ENCODE results near the gene DUSP12. TPM values are rescaled to one million over a fixed set of nuclear protein-coding genes. Genes with fewer than 3 reads are reported as not detected.
"Not testable (repeated sequence)": the region's sequence is repeated elsewhere in the genome, so short reads cannot be mapped to it uniquely, and the experiment has no call there.

The DUSP12 gene
- total RNA-seq, 1 donor from 2014 or later = 21.8 TPM

DNA sequence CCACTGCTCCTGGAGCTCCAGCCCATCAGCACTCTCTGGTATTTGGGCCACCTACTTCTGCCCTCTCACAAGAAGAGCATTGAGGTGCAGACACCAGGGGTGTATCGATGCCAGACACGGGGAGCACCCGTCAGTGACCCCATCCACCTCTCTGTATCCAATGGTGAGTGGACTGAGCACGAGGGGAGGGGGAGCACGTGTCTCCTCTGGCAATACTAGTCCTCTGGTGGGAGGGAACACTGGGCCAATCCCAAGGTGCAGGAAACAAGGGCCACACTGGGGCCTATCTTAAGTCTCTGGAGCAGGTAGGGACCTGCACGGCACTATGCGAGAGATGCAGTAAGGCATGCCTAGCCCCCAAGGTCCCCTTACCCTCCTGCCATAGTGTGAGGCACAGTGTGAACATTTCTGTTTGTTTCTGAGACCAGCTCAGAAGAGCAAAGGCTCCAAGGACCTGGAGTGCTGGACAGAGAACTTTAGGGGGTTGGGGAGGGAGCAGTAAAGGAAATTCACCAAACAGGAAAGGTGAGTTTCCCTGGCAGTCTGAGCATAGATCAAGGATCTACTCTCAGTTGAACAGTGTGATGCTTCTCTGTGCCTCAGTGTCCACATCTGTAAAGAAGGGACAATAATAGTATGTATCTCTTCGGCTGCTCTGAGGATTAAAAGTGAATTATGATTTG lies 26.0 kb upstream of the DUSP12 start:
- no peak for DNase-seq (ENCODE audit: extremely low spot score, unreplicated experiment)
- Mint-ChIP-seq H3K4me3 (ENCODE audit: unreplicated experiment) (no peak overlapping the region), H3K27me3 (ENCODE audit: unreplicated experiment) (peaks cover 17% of the 10 kb centered on the region), H3K9me3 (ENCODE audit: unreplicated experiment) (no peaks in the 10 kb centered on the region), H3K36me3 (ENCODE audit: unreplicated experiment) (no peaks in the 10 kb centered on the region), H3K4me1 (ENCODE audit: unreplicated experiment) (peaks cover 9% of the 10 kb centered on the region), H3K27ac (ENCODE audit: unreplicated experiment) (no peak overlapping the region)
- TF ChIP-seq, protein P1, sequence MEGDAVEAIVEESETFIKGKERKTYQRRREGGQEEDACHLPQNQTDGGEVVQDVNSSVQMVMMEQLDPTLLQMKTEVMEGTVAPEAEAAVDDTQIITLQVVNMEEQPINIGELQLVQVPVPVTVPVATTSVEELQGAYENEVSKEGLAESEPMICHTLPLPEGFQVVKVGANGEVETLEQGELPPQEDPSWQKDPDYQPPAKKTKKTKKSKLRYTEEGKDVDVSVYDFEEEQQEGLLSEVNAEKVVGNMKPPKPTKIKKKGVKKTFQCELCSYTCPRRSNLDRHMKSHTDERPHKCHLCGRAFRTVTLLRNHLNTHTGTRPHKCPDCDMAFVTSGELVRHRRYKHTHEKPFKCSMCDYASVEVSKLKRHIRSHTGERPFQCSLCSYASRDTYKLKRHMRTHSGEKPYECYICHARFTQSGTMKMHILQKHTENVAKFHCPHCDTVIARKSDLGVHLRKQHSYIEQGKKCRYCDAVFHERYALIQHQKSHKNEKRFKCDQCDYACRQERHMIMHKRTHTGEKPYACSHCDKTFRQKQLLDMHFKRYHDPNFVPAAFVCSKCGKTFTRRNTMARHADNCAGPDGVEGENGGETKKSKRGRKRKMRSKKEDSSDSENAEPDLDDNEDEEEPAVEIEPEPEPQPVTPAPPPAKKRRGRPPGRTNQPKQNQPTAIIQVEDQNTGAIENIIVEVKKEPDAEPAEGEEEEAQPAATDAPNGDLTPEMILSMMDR (IDR thresholded peaks at IDR 0.05) = no peak

DNA sequence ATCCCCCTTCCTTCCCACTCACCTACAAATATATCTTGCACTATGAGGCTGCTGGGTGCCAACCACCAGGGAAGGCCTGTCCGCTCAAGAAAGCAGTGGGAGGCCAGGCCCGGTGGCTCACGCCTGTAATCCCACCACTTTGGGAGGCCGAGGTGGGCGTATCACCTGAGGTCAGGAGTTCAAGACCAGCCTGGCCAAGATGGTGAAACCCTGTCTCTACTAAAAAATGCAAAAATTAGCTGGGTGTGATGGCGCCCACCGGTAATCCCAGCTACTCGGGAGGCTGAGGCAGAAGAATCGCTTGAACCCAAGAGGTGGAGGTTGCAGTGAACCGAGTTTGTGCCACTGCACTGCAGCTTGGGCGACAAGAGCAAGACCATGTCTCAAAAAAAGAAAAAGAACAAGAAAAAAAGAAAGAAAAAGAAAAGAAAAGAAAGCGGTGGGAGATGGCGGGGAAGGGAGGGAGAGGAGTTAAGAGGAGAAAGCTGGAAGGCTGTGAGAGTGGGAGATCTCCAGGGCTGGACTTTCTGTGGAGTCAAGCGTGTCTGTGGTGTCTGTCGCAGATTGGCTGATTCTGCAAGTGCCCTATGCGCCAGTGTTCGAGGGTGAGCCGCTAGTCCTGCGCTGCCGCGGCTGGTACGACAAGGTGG lies 24.2 kb upstream of the DUSP12 start:
- not testable (repeated sequence) for H3K4me1 Mint-ChIP-seq (ENCODE audit: unreplicated experiment)

DNA sequence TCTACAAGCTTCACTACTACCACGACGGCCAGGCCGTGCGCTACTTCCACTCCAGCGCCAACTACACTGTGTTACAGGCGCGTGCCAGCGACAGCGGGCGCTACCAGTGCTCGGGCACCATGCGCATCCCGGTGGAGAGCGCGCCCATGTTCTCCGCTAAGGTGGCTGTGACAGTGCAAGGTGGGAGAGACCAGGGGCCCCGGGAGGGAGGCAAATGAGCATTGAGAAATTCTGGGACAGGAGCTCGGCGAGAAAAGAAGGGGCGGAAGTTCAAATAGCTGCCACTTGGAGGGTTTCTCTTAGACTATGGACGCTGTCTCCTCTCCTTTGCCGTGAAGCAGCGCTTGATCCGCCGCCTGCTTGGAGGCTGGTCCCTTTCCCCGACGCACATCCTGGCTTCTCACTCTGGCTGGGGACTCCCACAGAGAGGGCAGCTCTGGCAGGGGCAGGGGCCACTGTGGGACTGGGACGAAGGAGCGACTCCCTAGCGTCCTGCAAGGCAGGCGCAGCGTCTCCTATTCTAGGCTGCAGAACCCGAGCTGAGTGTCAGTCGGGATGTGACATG lies 23.6 kb upstream of the DUSP12 start:
- TF ChIP-seq, protein P1 (IDR thresholded peaks at IDR 0.05) = peak; percentile 53
- peaks cover 14% of the 10 kb centered on the region for H3K27me3 Mint-ChIP-seq (ENCODE audit: unreplicated experiment)
- H3K9me3 Mint-ChIP-seq (ENCODE audit: unreplicated experiment) = no peaks in the 10 kb centered on the region
- no peaks in the 10 kb centered on the region for H3K36me3 Mint-ChIP-seq (ENCODE audit: unreplicated experiment)
- H3K4me1 Mint-ChIP-seq (ENCODE audit: unreplicated experiment) = peaks cover 9% of the 10 kb centered on the region
- DNase-seq (ENCODE audit: extremely low spot score, unreplicated experiment) = no peak
- H3K27ac Mint-ChIP-seq (ENCODE audit: unreplicated experiment) = peak overlapping the region; percentile 58
- peak overlapping the region; percentile 84 for H3K4me3 Mint-ChIP-seq (ENCODE audit: unreplicated experiment)

More for the DNA sequence above, 24.2 kb upstream of the DUSP12 start:
- not testable (repeated sequence) for DNase-seq (ENCODE audit: extremely low spot score, unreplicated experiment); H3K27ac Mint-ChIP-seq (ENCODE audit: unreplicated experiment); H3K36me3 Mint-ChIP-seq (ENCODE audit: unreplicated experiment); H3K9me3 Mint-ChIP-seq (ENCODE audit: unreplicated experiment)
- H3K4me3 Mint-ChIP-seq (ENCODE audit: unreplicated experiment) = peak overlapping the region; percentile 84
- H3K27me3 Mint-ChIP-seq (ENCODE audit: unreplicated experiment) = peaks cover 12% of the 10 kb centered on the region

DNA sequence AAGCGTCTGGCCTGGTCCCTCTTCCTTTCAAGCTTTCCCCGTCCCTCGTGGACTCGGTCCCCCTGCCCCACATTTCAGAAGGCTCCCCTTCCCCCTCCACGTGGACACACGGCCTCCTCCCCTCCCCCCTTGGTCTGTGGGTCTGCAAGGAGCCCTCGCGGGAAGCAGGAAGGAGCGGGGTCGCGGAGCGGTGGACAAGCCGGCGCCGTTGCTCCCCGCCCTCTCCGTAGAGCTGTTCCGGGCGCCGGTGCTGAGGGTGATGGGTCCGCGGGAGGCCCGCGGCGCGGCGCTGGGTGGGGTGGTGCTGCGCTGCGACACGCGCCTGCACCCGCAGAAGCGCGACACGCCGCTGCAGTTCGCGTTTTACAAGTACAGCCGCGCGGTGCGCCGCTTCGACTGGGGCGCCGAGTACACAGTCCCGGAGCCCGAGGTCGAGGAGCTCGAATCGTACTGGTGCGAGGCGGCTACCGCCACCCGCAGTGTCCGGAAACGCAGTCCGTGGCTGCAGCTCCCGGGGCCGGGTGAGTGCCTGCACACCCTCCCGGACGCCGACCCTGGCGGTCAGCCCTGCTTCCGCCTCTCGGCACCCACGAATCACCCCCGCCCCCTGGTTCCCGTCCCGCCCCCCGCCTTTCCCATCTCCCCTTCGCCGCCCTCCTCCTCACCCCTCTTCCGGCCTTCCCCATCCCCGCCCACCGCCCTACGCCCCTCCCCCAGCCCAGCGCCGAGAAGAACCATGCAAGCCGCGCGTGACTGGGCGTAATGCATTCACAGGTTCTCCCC lies 22.9 kb upstream of the DUSP12 start:
- H3K4me1 Mint-ChIP-seq (ENCODE audit: unreplicated experiment) = peaks cover 9% of the 10 kb centered on the region
- DNase-seq (ENCODE audit: extremely low spot score, unreplicated experiment) = peak; percentile 91
- peak overlapping the region; percentile 58 for H3K27ac Mint-ChIP-seq (ENCODE audit: unreplicated experiment)
- peaks cover 21% of the 10 kb centered on the region for H3K27me3 Mint-ChIP-seq (ENCODE audit: unreplicated experiment)
- no peaks in the 10 kb centered on the region for H3K36me3 Mint-ChIP-seq (ENCODE audit: unreplicated experiment)
- H3K9me3 Mint-ChIP-seq (ENCODE audit: unreplicated experiment) = no peaks in the 10 kb centered on the region
- TF ChIP-seq, protein P1 (IDR thresholded peaks at IDR 0.05) = no peak
- peak overlapping the region; percentile 84 for H3K4me3 Mint-ChIP-seq (ENCODE audit: unreplicated experiment)

DNA sequence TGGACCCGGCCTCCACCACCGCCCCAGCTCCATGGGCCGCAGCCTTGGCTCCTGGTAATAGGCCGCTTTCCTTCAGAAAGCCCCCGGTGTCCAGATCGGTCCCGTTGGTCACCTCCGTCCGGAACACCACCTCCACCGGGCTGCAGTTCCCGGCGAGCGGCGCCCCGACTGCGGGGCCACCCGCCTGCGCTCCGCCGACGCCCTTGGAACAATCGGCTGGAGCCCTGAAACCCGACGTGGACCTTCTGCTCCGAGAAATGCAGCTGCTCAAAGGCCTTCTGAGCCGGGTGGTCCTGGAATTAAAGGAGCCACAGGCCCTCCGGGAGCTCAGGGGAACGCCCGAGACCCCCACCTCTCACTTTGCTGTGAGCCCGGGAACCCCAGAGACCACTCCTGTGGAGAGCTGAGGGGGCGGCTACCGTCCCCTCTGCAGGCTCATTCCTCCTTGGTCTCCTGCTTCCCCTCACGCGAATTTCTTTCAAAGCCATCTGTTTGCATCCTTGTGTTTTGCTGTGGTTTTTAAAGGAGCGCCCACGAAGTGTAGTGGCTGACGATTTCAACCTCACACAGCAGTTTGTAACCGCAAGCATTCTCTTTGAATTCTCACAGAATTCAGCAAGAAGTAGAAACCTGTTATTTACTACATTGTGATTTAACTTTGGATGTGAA lies 22.2 kb upstream of the DUSP12 start:
- peak overlapping the region; percentile 72 for H3K27ac Mint-ChIP-seq (ENCODE audit: unreplicated experiment)
- H3K27me3 Mint-ChIP-seq (ENCODE audit: unreplicated experiment) = peaks cover 24% of the 10 kb centered on the region
- TF ChIP-seq, protein P1 (IDR thresholded peaks at IDR 0.05) = no peak
- H3K4me1 Mint-ChIP-seq (ENCODE audit: unreplicated experiment) = peaks cover 9% of the 10 kb centered on the region
- no peak for DNase-seq (ENCODE audit: extremely low spot score, unreplicated experiment)
- H3K4me3 Mint-ChIP-seq (ENCODE audit: unreplicated experiment) = peak overlapping the region; percentile 84
- H3K36me3 Mint-ChIP-seq (ENCODE audit: unreplicated experiment) = no peaks in the 10 kb centered on the region
- no peaks in the 10 kb centered on the region for H3K9me3 Mint-ChIP-seq (ENCODE audit: unreplicated experiment)

Data from osteocyte (in vitro differentiated cells).